Endometrium (tissue), 2 donors: Measurements from ENCODE around the gene EID2B.

Source experiments
- FAIRE-seq: peaks from 2 replicates; lab custom pipeline; 2012; peaks lifted over from hg19 to GRCh38; lab: Jason Lieb, UNC
- donor health status: control.
- donor health status: control.

The EID2B gene

GRCh38 chr19:39532233-39533002, at the start of gene EID2B:
EID2B (minus strand) TSS chr19:39532852; CDS start chr19:39532802, 50 bp downstream.
- no peak for FAIRE-seq

- FAIRE-seq = no peak
Measured at GRCh38 chr19:39582442-39582841, 49.8 kb upstream of the EID2B start.

GRCh38 chr19:39568604-39569003, 36.0 kb upstream of the EID2B start:
- FAIRE-seq = no peak

- no peak for FAIRE-seq
Measured at GRCh38 chr19:39566064-39566463, 33.4 kb upstream of the EID2B start.

- no peak for FAIRE-seq
Measured at GRCh38 chr19:39563408-39563807, 30.8 kb upstream of the EID2B start.

- no peak for FAIRE-seq
Measured at GRCh38 chr19:39558624-39559117, 26.0 kb upstream of the EID2B start.

GRCh38 chr19:39557811-39558623, 25.4 kb upstream of the EID2B start:
- no peak for FAIRE-seq

- FAIRE-seq = no peak
Measured at GRCh38 chr19:39555883-39556282, 23.2 kb upstream of the EID2B start.

- FAIRE-seq = no peak
Measured at GRCh38 chr19:39554701-39555311, 22.2 kb upstream of the EID2B start.

- no peak for FAIRE-seq
Measured at GRCh38 chr19:39553082-39553652, 20.5 kb upstream of the EID2B start.

- no peak for FAIRE-seq
Measured at GRCh38 chr19:39550197-39550596, 17.5 kb upstream of the EID2B start.

- no peak for FAIRE-seq
Measured at GRCh38 chr19:39546599-39546998, 13.9 kb upstream of the EID2B start.

- no peak for FAIRE-seq
Measured at GRCh38 chr19:39544911-39545310, 12.3 kb upstream of the EID2B start.

GRCh38 chr19:39544226-39544903, 11.7 kb upstream of the EID2B start:
- no peak for FAIRE-seq

- FAIRE-seq = no peak
Measured at GRCh38 chr19:39543477-39543857, 10.8 kb upstream of the EID2B start.

GRCh38 chr19:39542206-39542605, 9.6 kb upstream of the EID2B start:
- FAIRE-seq = no peak

- no peak for FAIRE-seq
Measured at GRCh38 chr19:39540333-39540673, 7.7 kb upstream of the EID2B start.

GRCh38 chr19:39539518-39540332, 7.1 kb upstream of the EID2B start, which contains the start of gene EID2:
EID2 (minus strand) TSS chr19:39540161; CDS start chr19:39540079, 82 bp downstream.
- FAIRE-seq = peak; percentile 90

- FAIRE-seq = no peak
Measured at GRCh38 chr19:39539165-39539517, 6.5 kb upstream of the EID2B start.

GRCh38 chr19:39533791-39534190, 1.1 kb upstream of the EID2B start:
- FAIRE-seq = no peak

GRCh38 chr19:39533003-39533512, 406 bp upstream of the EID2B start:
- no peak for FAIRE-seq
